Activated CD4-positive, alpha-beta T cell treated with anti-CD3 and anti-CD28 coated beads, Interleukin-2, amount 10 ng/mL, durations not matched to agents 7 days and 5 days (primary cell): Measurements from ENCODE around the gene ODAM. TPM values are rescaled to one million over a fixed set of nuclear protein-coding genes. Genes with fewer than 3 reads are reported as not detected.
"Not testable (repeated sequence)": the region's sequence is repeated elsewhere in the genome, so short reads cannot be mapped to it uniquely, and the experiment has no call there.

Source experiments
- CTCF ChIA-PET: fragments of 350-600 bp; sonication (Branson Sonifier 250); formaldehyde crosslinking; loops from one replicate; lab custom pipeline; 2021; ENCODE audit warnings: antibody characterized with exemption; lab: Charles Lee
- POLR2A ChIA-PET: fragments of 350-600 bp; sonication (Branson Sonifier 250); formaldehyde crosslinking; loops from one replicate; lab custom pipeline; 2021; ENCODE audit warnings: antibody characterized with exemption; lab: Charles Lee
- DNase-seq: peaks from one replicate; pipeline ENCODE4 v3.0.0-alpha.2; 2020
- H3K27ac Mint-ChIP-seq: one replicate; pipeline ENCODE4 v1.8.0; 2021; ENCODE audit warnings: mild to moderate bottlenecking, moderate library complexity, mixed read lengths
- H3K27me3 Mint-ChIP-seq: one replicate; pipeline ENCODE4 v1.8.0; 2021; ENCODE audit warnings: mixed read lengths
- H3K36me3 Mint-ChIP-seq: one replicate; pipeline ENCODE4 v1.8.0; 2021; ENCODE audit warnings: low read depth, mixed read lengths
- H3K4me1 Mint-ChIP-seq: one replicate; pipeline ENCODE4 v1.8.0; 2021; ENCODE audit warnings: mixed read lengths
- H3K4me3 Mint-ChIP-seq: one replicate; pipeline ENCODE4 v1.8.0; 2021; ENCODE audit warnings: mild to moderate bottlenecking, moderate library complexity, mixed read lengths
- H3K9me3 Mint-ChIP-seq: one replicate; pipeline ENCODE4 v1.8.0; 2021; ENCODE audit warnings: mixed read lengths
- total RNA-seq, 2 experiments: library from RNA; stranded (reverse); gene quantifications; one replicate each; pipeline ENCODE4 v1.2.3, GENCODE V29; 2021

Gene ODAM
- total RNA-seq, 2 experiments from 2014 or later, result not detected

- no peaks in the 10 kb centered on the region for H3K27me3 Mint-ChIP-seq
- DNase-seq, result no peak
- no peak overlapping the region for H3K27ac Mint-ChIP-seq
- no peaks in the 10 kb centered on the region for H3K4me1 Mint-ChIP-seq
- CTCF ChIA-PET, result no interaction called here
- no peak overlapping the region for H3K4me3 Mint-ChIP-seq
- POLR2A ChIA-PET, result no interaction called here
- no peaks in the 10 kb centered on the region for H3K9me3 Mint-ChIP-seq
- no peaks in the 10 kb centered on the region for H3K36me3 Mint-ChIP-seq
Measured at GRCh38 chr4:70239884-70240591, 44.5 kb downstream of the ODAM start.

GRCh38 chr4:70242297-70242696 is 46.8 kb downstream of the ODAM start, which contains the start of gene CSN3:
TSS of gene CSN3 (plus strand) at chr4:70242597. CDS start at chr4:70244820, 2,223 bp downstream.
- H3K36me3 Mint-ChIP-seq, H3K27me3 Mint-ChIP-seq, H3K4me3 Mint-ChIP-seq, H3K27ac Mint-ChIP-seq, H3K9me3 Mint-ChIP-seq, DNase-seq, CTCF ChIA-PET, H3K4me1 Mint-ChIP-seq, POLR2A ChIA-PET: not testable (repeated sequence)

- CTCF ChIA-PET, result no interaction called here
- POLR2A ChIA-PET, result no interaction called here
- Mint-ChIP-seq H3K9me3 (no peaks in the 10 kb centered on the region), H3K36me3 (no peaks in the 10 kb centered on the region), H3K4me3 (no peak overlapping the region), H3K27me3 (no peaks in the 10 kb centered on the region), H3K27ac (no peak overlapping the region), H3K4me1 (no peaks in the 10 kb centered on the region)
- DNase-seq, result no peak
Measured at GRCh38 chr4:70243091-70243490, 47.6 kb downstream of the ODAM start.

GRCh38 chr4:70251250-70251944 is 55.9 kb downstream of the ODAM start:
- no peak overlapping the region for H3K27ac Mint-ChIP-seq
- H3K9me3 Mint-ChIP-seq, result no peaks in the 10 kb centered on the region
- POLR2A ChIA-PET, result no interaction called here
- CTCF ChIA-PET, result no interaction called here
- H3K36me3 Mint-ChIP-seq, result no peaks in the 10 kb centered on the region
- no peak for DNase-seq
- H3K4me3 Mint-ChIP-seq, result no peak overlapping the region
- H3K4me1 Mint-ChIP-seq, result no peaks in the 10 kb centered on the region
- no peaks in the 10 kb centered on the region for H3K27me3 Mint-ChIP-seq

- Mint-ChIP-seq H3K27me3 (no peaks in the 10 kb centered on the region), H3K27ac (no peak overlapping the region), H3K36me3 (no peaks in the 10 kb centered on the region), H3K9me3 (no peaks in the 10 kb centered on the region), H3K4me3 (no peak overlapping the region), H3K4me1 (no peaks in the 10 kb centered on the region)
- POLR2A ChIA-PET, result no interaction called here
- DNase-seq, result no peak
- CTCF ChIA-PET, result no interaction called here
Measured at GRCh38 chr4:70251945-70252277, 56.4 kb downstream of the ODAM start.

Other genes with a start within 250 kb of the ODAM start
- not detected for gene CSN2, start 230.0 kb upstream of the ODAM start, total RNA-seq
- gene STATH, start 199.8 kb upstream of the ODAM start, total RNA-seq, result not detected
- gene HTN3, start 167.3 kb upstream of the ODAM start, total RNA-seq, result not detected
- not detected for gene HTN1, start 145.3 kb upstream of the ODAM start, total RNA-seq
- gene PRR27, start 41.5 kb upstream of the ODAM start, total RNA-seq, result not detected
- gene FDCSP, start 30.4 kb downstream of the ODAM start, total RNA-seq, result not detected
- not detected for gene CSN3, start 46.9 kb downstream of the ODAM start, total RNA-seq
- not detected for gene CABS1, start 139.3 kb downstream of the ODAM start, total RNA-seq
- not detected for gene SMR3A, start 165.0 kb downstream of the ODAM start, total RNA-seq
- not detected for gene SMR3B, start 187.4 kb downstream of the ODAM start, total RNA-seq
- not detected for gene OPRPN, start 202.2 kb downstream of the ODAM start, total RNA-seq